Stimulated activated CD4-positive, alpha-beta T cell treated with anti-CD3 and anti-CD28 coated beads, Interleukin-12 subunit alpha, Interleukin-12 subunit beta, amount 100 ng/mL, for 24 hours (primary cell): ENCODE results near the gene MDK.
A peak's percentile ranks its signal among the peaks of the same experiment; 100 is the strongest.

Experiments used
- DNase-seq, 2 experiments: peaks; one replicate each; pipeline ENCODE4 v3.0.0-alpha.2; 2020; ENCODE audit warnings: low read depth in 2 of 2

Gene MDK, protein sequence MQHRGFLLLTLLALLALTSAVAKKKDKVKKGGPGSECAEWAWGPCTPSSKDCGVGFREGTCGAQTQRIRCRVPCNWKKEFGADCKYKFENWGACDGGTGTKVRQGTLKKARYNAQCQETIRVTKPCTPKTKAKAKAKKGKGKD

GRCh38 chr11:46381048-46381818 lies at the start of gene MDK:
Gene MDK (plus strand): TSS chr11:46381669. CDS start chr11:46382058, 389 bp downstream.
- no peak for DNase-seq

DNA sequence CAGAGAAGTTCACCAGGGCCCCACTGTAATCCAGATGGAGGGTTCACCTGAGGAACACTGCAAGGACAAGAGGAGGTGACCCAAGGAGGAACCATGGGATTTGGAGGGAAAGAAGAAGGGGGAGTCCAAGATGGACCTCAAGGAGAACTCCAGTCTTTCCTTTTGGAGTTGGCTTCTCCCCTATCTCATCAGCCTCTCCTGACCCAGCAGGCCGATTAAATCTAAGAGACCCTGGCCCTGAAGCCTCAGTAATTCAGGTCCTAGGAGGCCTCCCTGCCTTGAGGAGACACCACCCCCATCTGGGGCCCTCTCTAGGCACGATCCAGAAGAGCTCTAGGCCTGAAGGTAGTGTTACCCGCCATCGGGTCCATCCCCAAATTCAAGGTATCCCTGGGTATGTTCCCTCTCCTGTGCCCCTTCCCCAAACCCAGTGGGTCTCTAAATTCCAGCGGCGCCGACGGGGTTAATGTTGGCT lies 49.3 kb upstream of the MDK start:
- DNase-seq = no peak

GRCh38 chr11:46332568-46333393 lies 48.7 kb upstream of the MDK start:
- DNase-seq = no peak

DNA sequence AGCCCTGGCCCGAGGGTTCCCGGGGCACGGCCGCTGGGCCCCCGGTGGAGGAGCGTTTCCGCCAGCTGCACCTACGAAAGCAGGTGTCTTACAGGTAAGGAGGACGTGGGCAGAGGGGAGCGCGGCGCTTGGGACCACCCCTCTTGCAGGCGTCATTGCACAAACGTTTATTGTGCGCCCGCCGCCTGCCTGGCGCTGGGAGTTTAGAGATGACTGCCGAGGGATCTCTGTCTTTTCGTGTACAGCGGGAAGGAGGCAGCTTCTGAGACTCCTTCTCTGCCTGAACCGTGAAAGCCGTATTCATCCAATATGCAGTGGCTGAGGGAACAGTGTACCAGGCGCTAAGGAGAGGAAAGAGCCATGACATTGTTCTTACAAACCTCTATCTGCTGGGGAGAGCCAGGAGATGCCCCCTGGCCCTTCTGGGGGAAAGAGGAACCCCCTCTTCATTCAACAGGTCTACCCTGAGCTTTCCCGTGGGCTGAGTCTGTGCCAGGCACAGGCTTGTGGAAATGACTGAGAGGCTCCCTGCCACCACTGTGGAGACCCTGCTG lies 48.0 kb upstream of the MDK start:
- no peak for DNase-seq

GRCh38 chr11:46334211-46334610 lies 47.3 kb upstream of the MDK start:
- DNase-seq = no peak

GRCh38 chr11:46335271-46335670 lies 46.2 kb upstream of the MDK start:
- DNase-seq = no peak

DNA sequence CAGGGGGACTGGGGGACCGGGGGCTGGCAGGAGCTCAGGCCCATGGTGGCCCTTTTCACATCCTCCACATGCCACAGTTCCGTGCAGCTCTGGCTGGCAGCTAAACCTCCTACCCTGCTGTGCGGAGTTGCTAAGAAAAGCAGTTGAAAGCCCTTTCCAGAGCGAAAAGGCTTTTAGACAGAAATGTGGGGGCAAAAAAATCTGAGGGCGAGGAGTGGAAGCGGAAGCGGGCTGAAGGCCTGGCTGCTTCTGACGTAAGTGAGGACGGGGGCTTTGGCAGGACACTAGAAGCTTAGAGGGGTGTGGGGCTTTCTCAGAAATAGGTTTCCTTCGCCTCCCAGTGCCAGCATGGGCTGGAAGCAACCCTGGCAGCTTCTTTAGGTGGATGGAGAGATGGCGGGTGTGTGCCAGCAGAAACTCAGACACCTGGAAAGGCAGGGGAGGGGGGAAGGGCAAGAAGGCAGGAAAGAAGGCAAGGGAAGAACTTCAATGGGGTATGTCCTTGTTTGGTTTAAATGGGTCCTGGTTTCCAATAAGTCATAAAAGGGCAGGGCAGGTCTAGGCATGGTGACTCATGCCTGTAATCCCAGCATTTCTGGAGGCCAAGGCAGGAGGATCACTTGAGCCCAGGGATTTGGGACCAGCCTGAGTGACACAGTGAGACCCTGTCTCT lies 45.4 kb upstream of the MDK start:
- DNase-seq = no peak

DNA sequence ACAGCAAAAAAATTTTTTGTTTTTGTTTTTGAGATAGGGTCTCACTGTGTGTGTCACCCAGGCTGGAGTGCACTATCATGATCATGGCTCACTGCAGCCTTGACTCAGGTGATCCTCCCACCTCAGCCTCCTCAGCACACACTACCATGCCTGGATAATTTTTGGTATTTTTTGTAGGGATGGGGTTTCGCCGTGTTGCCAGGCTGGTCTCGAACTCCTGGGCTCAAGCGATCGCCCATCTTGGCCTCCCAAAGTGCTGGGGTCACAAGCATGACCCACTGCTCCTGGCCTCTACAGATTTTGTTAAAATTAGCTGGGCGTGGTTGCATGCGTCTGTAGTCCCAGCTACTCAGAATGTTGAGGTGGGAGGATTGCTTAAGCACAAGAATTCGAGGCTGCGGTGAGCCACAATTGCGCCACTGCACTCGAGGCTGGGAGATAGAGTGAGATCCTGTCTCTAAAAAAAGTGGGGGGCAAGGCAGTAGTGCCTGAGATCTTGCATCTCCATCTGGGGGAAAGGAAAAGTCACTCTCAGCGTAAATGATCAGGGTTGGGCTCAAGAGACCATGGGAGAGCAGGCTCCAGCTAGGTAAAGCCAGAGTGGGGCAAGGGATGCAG lies 44.8 kb upstream of the MDK start:
- no peak for DNase-seq

DNA sequence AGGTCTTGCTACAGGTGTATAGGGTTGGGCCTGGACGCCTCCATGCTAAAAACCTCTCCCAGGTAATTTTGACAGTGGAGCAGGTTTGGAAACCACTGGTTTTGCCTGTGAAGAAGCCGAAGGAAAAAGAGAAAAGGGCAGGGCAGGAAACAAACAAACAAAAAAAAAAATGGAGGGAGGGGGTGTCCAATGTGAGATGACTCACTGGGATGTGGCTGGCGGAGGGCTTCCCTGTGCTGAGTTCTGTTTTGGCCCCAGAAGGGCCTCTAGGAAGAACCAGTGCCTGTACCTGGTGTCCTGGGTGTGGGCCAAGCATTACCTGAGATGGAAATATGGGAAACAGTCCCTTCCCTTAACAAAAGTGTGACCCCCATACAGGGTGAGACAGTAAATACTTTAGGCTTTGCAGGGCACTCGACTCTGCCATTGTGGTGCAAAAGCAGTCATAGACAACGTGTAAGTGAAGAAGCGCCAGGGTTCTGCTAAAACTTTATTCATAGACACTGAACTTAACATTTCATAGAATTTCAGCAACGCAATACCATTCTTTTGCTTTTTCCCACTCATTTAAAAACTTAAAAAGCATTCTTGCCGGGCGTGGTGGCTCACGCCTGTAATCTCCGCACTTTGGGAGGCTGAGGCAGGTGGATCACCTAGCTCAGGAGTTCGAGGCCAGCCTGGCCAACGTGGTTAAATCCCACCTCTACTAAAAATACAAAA lies 43.7 kb upstream of the MDK start:
- DNase-seq = no peak

GRCh38 chr11:46338636-46338987 lies 42.9 kb upstream of the MDK start:
- no peak for DNase-seq

DNA sequence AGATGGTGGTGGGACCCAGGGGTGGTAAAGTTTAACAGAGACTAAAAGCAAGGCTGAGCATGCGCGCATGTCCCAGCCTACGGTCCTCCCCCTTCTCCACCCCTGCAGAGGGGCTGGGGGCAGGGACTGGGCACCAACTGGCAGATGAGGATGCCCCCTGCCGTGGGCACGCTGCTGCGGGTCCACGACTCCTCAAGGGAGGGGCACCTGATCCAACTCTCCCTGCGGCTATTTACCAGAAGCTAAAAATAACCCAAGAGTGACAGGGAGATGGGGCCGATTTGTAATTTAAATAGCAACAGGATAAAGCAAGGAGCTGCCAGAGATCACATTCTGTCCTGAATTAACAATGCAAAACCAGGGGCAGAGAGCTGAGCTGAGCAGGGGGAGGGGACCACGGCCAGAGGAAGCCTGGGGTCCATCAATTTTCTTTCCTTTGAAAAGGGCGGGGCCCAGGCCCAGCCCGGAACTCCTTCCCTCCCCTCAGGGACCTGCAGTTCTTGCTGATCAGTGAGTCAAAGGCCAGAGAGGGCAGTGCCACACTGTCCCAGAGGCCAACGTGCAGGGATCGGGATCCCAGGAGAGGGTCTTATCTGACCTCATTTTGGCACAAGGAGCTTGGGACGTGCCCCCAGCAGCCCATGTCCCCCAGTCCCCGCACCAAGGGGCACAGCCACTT lies 42.3 kb upstream of the MDK start:
- no peak for DNase-seq

DNA sequence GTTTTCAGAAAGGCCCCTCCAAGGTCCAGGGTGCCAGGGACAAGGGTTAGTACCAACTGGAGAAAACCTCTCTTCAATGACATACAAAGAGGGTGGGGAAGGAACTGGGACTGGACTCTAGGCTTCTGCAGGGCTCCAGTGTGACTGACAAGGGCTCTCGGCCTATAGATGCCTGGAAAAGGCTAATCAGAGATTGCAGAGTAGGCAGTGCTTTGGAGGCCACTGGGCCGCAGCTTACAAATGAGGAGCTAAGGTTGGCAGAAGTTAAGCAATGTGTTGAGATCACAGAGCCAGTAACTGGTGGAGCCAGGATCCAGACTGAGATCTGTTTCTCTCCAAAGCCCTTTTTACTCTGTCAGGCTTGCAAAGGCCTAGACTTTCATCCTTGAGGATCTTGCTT lies 41.7 kb upstream of the MDK start:
- no peak for DNase-seq

- DNase-seq = no peak
Observed at GRCh38 chr11:46341454-46341853, 40.0 kb upstream of the MDK start.

GRCh38 chr11:46342239-46342638 lies 39.2 kb upstream of the MDK start:
- no peak for DNase-seq

DNA sequence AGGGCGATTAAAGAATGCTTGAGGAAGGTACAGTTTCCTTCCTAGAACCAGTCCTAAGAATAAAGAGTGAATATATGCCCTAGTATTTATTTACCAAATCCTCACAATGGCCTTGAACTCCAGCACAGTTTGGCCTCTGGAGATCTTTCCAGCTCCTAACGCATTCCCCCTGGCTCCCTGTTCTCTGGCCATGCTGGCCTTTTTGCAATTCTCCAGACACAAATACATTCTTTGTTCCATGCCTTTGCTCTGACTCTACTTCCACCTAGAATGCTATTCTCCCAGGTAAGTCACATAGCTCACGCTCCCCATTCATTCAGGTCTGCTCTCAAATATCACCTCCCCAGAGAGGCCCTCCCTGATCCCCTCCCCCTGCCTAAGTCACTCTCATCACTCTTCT lies 37.9 kb upstream of the MDK start:
- DNase-seq = no peak

DNA sequence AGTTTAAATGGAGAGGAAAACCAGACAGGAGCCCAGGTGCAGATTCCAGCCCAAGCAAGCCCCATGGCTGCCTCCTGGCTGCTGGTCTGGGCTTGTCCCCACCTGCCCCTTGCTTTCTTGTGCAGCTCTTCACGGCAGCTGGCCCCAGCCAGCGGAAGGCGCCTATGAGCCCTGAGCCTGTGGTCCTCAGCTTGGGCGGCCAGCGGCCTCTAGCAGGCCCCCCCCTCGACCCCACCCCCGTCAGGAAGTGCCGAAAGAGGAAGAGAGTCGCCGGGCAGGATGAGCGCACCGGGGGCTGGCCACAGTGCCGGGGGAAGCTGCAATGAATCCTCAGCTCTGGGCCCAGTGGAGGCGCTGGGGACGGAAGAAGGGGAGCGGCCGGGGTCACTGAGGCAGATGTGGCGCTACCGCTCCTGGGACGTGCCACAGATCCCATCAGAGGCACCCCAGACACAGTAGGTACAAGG lies 36.3 kb upstream of the MDK start:
- DNase-seq = no peak

GRCh38 chr11:46345881-46346484 lies 35.5 kb upstream of the MDK start:
- no peak for DNase-seq

DNA sequence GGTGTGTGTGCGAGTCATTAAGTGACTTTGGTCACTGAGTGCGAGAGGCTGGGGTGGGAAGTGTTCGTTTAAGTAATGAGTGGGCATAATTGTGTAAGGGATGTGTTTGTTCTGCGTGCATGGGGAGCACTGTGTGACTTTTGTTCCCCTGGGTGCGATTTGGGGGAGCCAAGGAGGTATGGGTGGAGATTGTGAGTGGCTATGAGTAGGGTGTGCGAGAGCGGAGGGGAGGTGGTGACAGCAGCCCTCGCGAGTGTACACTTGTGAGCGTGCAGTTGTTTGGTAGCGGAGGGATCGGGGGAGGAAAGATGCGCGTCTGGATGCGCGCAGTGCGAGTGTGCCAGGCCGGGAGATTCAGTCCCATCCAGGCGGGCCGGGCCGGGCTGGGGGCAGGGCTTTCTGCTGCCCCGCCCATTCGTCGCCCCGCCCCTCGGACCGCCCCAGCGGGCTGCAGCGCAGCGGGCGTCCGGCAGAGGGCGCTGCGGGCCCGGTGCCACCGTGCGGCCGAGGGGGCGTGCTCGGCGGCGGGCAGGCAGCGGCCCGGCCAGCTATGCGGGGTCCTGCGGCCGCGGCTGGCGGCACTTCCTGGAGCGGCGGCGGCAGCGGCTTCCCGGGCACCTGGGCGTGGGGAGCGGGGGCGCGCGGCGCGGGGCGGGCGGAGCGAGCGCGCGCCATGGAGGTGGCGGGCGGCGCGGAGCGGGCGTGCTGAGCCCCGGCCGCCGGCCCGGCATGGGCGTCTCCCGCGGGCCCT lies 34.4 kb upstream of the MDK start, which contains the start of gene DGKZ:
TSS of gene DGKZ (plus strand) at position 578 of the 751 bp plus-strand sequence. CDS start 197 bp downstream, outside the sequence.
- DNase-seq = peak; percentile 77 to 78
